GM21786 (cell line): ENCODE measurements around the gene LPIN2.
A peak's percentile ranks its signal among the peaks of the same experiment; 100 is the strongest.

ENCODE experiments used
- ATAC-seq: cut with Tn5 transposase; IDR thresholded peaks from one replicate; pipeline ENCODE4 v1.9.1; 2021; ENCODE audit not compliant: unreplicated experiment

The LPIN2 gene

GRCh38 chr18:2984703-2985261 is 28.2 kb downstream of the LPIN2 start:
- no peak for ATAC-seq

- ATAC-seq = no peak
Measured at GRCh38 chr18:2984091-2984490, 28.9 kb downstream of the LPIN2 start.

- ATAC-seq = no peak
Measured at GRCh38 chr18:2983296-2983695, 29.6 kb downstream of the LPIN2 start.

GRCh38 chr18:2982452-2983269 is 30.3 kb downstream of the LPIN2 start:
- peak; percentile 25 for ATAC-seq

GRCh38 chr18:2982022-2982421 is 30.9 kb downstream of the LPIN2 start:
- ATAC-seq = no peak

- ATAC-seq = no peak
Measured at GRCh38 chr18:2981212-2981728, 31.7 kb downstream of the LPIN2 start.

GRCh38 chr18:2979871-2980790 is 32.8 kb downstream of the LPIN2 start:
- peak; percentile 31 for ATAC-seq

GRCh38 chr18:2979129-2979528 is 33.8 kb downstream of the LPIN2 start:
- no peak for ATAC-seq

GRCh38 chr18:2978661-2979106 is 34.3 kb downstream of the LPIN2 start:
- no peak for ATAC-seq

- ATAC-seq = no peak
Measured at GRCh38 chr18:2978208-2978607, 34.7 kb downstream of the LPIN2 start.

GRCh38 chr18:2976218-2977132 is 36.5 kb downstream of the LPIN2 start:
- ATAC-seq = no peak

- no peak for ATAC-seq
Measured at GRCh38 chr18:2974731-2975130, 38.2 kb downstream of the LPIN2 start.

GRCh38 chr18:2971741-2972552 is 41.0 kb downstream of the LPIN2 start:
- ATAC-seq = peak; percentile 83

GRCh38 chr18:2970772-2971659 is 41.9 kb downstream of the LPIN2 start:
- no peak for ATAC-seq

- no peak for ATAC-seq
Measured at GRCh38 chr18:2970344-2970743, 42.6 kb downstream of the LPIN2 start.

- no peak for ATAC-seq
Measured at GRCh38 chr18:2969695-2970094, 43.2 kb downstream of the LPIN2 start.

- ATAC-seq = no peak
Measured at GRCh38 chr18:2968606-2969005, 44.3 kb downstream of the LPIN2 start.

- ATAC-seq = no peak
Measured at GRCh38 chr18:2967820-2968219, 45.1 kb downstream of the LPIN2 start.
